Activated naive CD4-positive, alpha-beta T cell treated with Interleukin-2 at 50 U/mL for 16 hours (primary cell): ENCODE results near the gene A2ML1.
"Not testable (repeated sequence)": the region's sequence is repeated elsewhere in the genome, so short reads cannot be mapped to it uniquely, and the experiment has no call there.

Source experiments
- DNase-seq: peaks from one replicate; pipeline ENCODE4 v3.0.0-alpha.2; 2020

Gene A2ML1

DNA sequence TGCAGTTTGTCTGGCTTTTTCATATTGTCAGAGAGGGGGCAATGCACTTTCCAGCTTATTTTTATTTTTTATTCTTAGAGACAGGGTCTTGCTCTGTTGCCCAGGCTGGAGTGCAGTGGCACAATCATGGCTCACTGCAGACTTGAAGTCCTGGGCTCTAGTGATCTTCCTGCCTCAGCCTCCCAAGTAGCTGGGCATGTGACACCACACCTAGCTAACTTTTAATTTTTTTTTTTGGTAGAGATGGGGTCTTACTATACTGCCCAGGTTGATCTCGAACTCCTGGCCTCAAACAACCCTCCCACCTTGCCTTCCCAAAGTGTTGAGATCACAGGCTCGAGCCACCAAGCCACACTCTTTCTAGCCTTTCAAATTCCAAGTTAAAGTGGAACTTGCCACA, 3.9 kb upstream of the A2ML1 start:
- no peak for DNase-seq

DNA sequence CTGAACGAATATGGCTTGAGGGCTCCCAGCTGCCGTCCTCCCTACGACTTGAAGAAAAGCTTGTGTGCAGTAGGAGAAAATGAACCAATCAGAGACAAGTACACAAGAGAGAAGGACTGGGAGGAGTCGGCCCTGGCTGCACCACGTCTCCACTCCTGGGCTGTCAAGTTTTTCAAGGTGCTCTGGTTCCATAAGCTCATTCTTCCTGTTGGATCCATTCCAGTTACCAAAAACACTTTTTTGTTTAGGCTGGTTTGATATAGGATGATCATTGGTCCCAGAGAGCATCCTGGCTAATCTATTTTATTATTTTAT, 2.8 kb upstream of the A2ML1 start:
- DNase-seq, result no peak

DNA sequence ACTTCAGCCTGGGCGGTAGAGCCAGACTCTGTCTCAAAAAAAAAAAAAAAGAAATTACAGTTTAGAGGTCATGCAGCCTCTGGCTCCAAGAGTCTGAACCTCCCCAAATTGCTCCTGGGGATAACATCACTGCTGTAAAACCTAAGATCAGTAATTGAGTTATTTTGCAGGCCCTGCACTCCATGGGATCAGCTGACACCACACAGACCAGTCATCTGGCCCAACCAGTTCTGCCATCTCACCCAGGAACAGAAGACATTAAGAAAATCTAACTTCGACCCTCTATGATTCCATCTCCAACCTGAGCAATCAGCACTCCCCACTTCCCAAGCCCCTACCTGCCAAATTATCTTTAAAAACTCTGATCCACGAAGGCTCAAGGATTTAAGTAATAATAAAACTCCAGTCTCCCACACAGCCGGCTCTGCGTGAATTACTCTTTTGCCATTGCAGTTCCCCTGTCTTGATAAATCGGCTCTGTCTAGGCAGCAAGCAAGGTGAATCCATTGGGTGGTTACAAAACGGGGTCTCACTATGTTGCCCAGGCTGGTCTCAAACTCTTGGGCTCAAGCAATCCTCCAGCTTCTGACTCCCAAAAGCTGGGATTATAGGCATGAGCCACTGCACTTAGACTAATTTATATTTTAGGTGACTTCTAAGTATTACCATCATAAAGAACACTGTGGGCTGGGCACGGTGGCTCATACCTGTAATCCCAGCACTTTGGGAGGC, 1.6 kb upstream of the A2ML1 start:
- not testable (repeated sequence) for DNase-seq

DNA sequence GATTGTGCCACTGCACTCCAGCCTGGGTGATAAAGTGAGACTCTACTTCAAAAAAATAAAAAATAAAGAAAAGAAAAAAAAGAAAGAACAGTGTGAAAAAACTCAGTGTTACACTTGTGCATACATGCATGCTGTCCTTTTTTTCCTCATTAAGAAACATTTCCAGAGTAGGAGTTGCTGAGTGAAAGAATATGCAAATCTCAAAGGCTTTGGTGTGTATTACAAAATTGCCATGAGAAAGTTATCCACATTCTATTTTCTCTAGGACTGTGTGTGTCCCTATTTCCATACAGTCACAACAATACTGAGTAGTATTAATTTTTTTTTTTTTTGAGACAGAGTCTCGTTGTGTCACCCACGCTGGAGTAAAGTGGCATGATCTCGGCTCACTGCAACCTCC, 830 bp upstream of the A2ML1 start:
- no peak for DNase-seq

DNA sequence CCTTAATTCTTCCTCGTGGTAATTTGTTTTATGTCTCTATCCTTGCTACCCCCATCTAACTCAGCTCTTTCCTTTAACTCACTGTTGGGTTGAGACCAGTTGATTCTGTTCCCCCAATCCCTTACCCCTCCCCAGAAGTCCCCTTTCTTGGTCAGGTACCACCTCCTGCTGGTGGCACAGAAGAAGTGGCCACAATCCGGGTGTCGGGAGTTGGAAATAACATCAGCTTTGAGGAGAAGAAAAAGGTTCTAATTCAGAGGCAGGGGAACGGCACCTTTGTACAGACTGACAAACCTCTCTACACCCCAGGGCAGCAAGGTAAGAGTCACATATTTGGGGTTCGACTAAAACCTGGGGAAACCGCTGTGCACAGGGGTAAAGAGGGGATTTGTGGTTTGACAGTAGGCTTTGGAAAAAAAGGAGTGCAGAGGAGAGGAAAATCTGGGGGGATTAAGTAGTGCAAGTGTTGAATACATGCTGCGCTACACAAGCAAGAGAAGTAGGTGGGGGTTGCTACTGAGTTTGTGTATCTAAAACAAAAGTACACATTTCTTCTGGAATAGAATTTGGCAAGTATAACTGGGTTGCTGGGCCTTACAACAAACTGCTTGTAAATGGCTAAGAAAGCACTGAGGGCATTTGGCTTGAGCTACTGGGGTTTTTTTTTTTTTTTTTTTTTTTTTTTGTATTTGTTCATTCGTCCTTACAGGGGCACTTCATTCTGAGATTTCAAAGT, 1.3 kb downstream of the A2ML1 start:
- no peak for DNase-seq

DNA sequence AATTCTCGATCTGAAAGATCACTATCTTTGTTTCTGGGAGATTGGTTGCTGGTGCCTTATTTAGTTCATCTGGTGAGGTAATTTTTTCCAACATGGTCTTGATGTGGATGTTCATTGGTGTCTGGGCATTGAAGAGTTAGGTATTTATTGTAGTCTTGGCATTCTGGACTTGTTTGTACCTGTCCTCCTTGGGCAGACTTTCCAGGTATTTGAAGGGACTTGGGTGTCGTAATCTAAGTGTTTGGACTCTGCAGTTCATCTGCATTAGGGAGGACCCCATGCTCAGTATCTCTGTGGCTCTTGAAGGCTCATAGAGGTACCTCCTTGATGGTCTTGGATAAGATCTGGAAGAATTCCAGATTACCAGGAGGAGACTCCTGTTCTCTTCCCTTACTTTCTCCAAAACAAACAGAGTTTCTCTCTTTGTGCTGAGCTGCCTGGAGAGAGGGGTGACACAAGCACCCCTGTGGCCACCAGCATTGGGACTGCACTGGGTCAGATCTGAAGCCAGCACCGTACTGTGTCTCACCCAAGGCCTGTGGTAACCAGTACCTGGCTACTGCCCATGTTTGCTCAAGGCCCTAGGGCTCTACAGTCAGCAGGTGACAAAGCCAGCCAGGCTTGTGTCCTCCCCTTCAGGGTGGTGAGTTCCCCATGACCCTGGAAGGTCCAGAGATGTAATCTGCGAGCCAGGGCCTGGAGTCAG, 5.3 kb downstream of the A2ML1 start:
- no peak for DNase-seq

DNA sequence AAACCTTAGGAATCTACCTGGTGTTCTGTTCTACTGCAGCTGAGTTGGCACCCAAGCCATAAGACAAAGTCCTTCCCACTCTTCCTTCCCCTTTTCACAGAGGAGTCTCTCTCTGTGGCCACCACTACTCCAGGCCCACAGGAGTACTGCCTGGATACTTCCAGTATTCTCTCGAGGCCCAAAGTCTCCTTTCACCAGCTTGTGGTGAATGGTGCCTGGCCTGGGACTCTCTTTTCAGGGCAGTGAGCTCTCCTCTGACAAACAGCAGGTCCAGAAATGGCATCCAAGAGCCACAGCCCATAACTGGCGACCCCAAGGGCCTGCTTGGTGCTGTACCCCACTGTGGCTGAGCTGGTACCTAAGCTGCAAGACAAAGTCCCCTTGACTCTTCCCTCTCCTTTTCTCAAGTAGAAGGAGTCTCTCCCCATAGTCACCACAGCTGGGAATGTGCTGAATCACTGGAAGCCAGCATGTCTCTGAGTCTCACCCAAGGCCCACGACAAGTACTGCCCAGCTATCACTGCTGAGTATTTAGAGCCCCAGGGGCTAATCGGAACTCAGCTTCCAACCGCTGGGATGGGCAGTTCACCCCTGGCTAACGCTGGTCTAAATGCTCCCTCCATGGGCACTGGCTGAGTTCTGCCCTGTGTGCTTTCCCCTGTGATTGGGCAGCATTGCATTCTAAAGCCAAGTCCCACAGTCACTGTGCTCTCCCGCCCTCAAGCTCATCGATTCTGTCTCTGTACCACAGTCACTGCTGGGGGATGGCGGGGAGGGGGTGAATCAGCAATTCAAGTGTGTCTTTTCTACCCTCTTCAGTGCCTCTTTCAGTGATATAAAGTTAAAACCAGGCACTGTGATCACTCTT, 6.1 kb downstream of the A2ML1 start:
- DNase-seq, result no peak

DNA sequence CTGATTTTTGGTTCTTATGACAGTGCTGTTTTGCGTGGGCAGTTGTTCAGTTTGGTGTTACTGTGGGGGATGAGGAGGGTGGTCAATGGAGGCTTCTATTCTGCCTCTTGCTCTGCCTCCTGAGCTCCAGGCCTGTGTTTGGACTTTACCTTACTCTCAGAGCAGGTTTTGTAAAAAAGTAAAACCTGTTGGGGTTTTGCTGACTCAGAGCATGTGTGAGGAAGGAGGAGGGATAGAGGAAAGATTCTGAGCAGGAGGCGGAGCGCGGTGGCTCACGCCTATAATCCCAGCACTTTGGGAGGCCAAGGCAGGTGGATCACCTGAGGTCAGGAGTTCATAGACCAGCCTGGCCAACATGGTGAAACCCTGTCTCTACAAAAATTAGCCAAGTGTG, 6.7 kb downstream of the A2ML1 start:
- DNase-seq, result no peak

DNA sequence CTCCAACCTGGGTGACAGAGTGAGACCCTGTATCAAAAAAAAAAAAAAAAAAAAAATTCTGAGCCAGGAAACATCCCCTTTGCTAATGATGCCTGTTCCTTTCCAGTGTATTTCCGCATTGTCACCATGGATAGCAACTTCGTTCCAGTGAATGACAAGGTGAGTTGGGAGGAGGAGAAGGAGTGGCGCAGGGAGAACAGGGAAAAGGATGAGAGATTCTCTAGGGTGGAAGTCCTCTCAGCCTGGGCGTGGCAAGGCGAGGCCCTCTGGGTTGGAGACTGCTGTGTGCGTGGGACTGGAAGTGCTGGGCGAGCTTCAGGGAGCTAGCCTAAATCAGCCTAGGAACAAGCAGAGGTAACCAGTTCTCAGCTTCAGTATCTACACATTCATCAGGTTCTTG, 7.2 kb downstream of the A2ML1 start:
- no peak for DNase-seq

DNA sequence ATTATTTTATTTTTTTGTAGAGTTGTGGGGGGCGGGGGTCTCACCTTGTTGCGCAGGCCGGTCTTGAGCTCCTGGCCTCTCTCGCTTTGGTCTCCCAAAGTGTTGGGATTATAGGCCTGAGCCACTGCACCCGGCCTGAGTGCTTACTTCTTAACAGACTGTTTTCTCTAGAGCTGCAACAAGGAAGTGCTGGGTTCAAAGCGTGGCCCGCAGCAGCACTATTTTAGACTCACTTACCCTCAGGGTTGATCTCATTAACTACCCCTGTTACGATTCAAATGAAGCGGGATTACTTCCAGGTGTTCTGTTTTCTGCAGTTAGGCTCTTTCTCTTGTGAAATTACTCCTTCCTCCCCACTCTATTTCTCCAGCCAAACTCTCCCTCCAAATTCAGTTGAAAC, 8.7 kb downstream of the A2ML1 start:
- no peak for DNase-seq

DNA sequence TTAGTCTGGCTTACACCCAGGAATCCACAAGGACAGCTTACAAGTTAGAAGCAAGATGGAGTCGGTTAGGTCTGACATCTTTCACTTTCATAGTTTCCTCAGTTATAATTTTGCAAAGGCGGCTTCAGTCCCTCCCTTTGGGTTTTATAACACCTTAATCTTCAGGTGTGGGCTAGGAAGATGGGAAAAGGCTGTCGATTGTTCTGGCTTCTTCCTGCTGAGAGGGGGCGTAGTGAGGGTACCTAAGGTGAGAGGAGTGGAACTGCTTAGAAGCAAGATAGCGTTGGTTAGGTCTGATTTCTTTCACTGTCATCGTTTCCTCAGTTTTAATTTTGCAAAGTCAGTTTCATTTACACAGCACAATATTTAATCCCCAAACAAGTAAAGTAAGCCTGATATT, 10.1 kb downstream of the A2ML1 start:
- DNase-seq, result no peak

DNA sequence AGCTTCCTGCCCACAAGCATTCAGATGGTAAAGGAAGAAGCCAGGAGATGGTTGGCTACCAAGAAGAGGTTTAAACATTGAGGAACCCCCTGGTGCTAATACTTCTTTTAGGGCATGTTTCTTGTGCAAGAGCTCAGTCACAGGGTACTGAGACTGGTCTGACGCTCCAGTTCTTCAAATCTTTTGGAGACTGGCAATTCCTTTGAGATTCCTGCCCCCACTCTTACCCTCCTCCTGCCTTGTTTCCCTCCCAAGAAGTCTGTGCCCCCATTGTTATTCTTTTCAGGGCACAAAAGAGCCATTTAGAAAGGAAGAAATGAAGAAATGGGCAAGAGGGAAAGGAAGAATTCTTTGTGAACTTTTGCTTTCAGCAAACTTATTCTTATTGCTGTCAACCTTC, 11.8 kb downstream of the A2ML1 start:
- DNase-seq, result no peak

DNA sequence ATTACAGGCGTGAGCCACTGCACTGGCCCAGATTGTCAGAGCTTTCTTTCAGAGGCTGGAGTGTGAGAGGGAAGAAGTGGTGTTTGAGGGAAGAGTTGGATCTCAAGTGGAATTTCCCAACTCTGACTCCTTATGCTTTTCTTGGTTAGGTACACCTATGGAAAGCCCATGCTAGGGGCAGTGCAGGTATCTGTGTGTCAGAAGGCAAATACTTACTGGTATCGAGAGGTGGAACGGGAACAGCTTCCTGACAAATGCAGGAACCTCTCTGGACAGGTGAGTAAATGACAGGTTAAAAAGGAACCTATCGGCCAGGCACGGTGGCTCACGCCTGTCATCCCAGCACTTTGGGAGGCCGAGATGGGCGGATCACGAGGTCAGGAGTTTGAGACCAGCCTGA, 14.9 kb downstream of the A2ML1 start:
- DNase-seq, result no peak

DNA sequence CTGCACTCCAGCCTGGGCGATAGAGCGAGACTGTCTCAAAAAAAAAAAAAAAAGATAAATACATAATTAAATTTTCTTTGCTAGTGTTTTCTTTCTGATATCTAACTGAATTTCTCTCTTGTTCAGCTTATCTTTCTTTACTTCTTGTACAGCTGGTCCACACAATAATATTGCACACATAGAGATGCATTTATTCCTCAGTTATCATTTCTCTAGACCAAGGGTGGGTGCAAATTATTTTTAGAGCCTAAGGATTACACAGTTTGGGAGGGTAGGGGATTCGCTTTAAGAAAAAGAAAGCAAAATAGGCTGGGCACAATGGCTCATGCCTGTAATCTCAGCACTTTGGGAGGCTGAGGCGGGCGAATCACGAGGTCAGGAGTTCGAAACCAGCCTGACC, 17.9 kb downstream of the A2ML1 start:
- no peak for DNase-seq

DNA sequence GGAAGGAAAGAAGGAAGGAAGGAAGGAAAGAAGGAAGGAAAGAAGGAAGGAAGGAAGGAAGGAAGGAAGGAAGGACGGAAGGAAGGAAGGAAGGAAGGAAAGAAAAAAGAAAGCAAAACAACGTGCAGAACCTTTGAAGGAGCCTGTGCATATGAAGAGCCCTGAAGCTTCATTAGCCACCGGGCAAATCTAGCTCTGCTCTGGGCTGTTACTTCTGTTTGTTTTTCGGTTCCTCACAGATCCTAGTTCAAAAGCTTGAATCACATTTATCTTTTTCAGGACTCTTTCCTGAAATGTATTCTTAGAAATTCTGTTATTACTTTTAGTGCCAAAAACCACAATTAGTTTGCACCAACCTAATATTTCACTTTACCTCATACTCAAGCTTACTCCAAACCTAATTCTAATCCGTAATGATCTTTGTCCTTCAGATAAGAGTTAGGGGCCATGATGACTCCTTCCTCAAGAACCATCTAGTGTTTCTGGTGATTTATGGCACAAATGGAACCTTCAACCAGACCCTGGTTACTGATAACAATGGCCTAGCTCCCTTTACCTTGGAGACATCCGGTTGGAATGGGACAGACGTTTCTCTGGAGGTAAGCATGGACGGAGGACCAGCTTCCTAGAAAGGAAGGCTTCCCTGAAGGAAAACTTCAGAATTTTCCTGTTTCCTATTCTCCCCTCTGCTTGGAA, 18.7 kb downstream of the A2ML1 start:
- no peak for DNase-seq

DNA sequence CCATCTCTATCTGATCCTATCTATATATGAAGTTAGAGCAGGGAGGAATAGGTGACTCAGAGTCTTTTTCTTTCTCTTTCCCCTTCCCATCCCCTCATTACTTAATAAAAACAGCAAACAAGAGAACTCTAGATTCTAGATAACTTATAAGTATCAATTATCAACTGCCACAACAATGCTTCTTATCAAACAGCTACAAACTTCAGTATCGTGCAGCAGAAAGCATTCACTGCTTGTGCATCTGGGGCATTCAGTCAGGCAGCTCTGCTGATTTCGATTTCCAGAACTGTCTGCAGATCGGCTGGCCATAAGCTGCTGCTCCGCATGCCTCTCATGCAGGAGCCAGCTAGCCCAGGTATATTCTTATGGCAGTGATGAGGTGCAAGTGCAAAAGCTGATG, 19.4 kb downstream of the A2ML1 start:
- DNase-seq, result no peak

DNA sequence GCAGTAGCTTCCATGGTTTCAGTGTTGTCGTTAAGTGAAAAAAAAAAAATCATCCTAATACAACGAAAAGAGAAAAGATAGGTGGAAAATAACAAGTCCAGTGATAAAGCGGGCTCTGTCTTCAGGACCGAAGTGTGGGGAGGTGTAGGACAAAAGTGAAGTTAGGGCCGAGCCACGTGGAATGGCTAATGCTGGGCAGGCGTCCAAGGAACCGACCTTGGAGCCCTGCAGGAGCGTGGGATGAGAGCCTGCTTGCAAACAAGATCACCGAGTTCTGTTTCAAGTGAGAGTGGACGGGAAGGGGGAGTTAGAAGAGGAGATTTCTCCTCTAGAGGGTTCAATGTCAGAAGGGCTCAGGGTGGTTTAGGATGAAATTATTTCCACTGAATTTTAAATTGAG, 22.2 kb downstream of the A2ML1 start:
- DNase-seq, result no peak

DNA sequence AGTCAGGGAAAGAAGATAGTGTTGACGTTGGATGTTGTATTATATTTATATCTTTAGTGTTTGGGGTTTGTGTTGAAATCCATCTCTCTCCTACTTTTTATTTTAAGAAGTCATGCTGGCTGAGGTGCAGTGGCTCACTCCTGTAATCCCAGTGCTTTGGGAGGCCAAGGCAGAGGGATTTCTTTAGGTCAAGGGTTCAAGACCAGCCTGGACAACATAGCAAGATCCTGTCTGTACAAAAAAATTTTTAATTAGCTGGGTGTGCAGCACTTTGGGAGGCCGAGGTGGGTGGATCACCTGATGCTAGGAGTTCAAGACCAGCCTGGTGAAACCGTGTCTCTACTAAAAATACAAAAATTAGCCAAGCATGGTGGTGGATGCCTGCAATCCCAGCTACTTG, 23.9 kb downstream of the A2ML1 start:
- DNase-seq, result no peak

DNA sequence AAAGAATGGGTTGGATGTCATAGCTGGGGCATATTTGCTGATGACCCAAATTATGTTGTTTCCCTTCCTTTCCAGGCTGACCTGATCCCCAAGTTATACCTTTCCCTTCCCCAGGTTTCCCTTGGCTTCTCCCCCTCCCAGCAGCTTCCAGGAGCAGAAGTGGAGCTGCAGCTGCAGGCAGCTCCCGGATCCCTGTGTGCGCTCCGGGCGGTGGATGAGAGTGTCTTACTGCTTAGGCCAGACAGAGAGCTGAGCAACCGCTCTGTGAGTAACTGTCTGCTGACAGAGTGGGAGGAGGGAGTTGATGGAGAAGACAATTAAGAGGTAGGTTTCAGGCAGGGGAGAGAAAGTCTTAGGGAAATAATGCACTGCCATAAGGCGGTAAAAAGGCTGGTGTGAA, 25.0 kb downstream of the A2ML1 start:
- no peak for DNase-seq

DNA sequence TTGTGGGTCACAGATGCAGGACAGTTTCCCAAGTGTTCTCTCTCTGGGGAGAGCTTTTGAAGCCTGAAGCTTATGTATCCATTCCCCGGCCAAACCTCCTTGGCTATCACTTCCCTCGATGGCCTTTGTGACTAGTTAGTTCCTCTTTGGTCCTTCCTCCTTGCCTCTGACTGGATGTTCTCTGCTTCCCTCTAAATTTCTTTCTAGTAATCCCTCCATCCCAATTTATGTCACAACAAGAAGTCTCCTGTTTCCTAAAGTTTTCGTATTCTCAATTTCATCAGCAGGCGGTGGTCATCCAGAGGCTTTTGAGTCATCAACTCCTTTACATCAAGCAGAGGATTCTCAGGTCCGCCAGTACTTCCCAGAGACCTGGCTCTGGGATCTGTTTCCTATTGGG, 27.5 kb downstream of the A2ML1 start:
- no peak for DNase-seq

DNA sequence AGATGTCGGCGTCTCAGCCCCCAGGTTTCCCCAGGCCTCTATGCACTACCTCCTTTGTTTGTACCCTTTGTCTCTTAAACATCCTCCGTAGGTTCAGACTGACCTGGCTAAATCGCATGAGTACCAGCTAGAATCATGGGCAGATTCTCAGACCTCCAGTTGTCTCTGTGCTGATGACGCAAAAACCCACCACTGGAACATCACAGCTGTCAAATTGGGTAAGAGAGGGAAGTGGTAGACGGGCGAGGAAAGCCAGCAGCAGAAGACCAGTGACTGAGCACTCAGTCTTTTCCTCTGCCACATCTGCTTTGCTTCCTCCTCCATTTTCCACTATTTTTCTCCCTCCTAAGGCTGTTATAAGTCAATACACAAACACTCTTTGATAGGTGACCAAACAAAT, 29.7 kb downstream of the A2ML1 start:
- DNase-seq, result no peak

DNA sequence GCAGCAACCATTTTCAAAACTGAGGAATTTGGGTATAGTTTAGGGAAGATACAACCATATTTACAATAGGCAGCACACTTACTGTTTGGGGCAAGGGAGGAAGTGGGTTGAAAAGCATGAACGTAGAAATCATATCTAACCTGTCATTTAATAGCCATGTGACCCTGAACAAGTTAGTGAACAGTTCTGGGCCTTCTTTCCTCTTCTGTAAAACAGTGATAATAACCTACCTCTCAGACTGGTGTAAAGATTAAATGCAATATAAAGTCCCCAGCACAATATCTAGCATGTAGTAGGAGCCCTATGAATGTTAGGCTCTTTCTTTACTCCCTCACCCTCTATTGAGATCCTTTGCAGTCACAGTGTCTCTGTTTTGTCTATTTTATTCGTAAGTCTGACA, 33.5 kb downstream of the A2ML1 start:
- DNase-seq, result no peak

DNA sequence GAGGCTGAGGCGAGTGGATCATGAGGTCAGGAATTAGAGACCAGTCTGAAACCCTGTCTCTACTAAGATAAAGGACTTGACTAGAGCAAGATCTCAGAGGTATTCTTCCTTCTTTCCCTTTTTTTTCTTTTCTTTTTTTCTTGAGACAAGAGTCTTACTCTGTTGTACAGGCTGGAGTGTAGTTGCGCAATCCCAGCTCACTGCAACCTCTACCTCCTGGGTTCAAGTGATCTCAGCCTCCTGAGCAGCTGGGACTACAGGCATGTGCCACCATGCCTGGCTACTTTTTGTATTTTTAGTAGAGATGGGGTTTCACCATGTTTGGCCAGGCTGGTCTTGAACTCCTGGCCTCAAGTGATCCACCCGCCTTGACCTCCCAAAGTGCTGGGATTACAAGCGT, 37.0 kb downstream of the A2ML1 start:
- DNase-seq, result not testable (repeated sequence)
